Colon (tissue), 2 donors: ENCODE results near the gene CCL19.

Experiments
- FAIRE-seq: peaks from 2 replicates; lab custom pipeline; 2012; peaks lifted over from hg19 to GRCh38; lab: Jason Lieb, UNC
- donor health status: control.
- donor health status: control.

Gene CCL19

DNA sequence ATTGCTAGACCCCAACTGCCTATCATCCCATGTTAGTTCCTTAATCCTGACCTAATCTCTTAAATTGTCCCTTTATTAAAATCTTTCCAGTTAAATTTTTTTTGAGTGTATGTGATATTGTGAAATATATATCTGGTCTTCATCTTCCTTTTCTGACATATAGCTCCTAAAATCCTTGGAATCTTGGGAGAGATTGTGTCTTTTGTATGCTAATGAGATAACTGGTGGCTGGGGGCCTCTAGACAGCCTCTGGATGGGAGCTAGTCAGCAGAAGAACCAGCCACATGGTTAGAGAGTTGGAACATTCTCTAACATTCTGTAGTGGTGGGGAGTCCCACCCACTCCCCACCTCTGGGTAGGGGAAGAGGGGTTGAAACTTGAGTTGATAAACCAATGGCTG is 3.7 kb upstream of the CCL19 start:
- FAIRE-seq = no peak

DNA sequence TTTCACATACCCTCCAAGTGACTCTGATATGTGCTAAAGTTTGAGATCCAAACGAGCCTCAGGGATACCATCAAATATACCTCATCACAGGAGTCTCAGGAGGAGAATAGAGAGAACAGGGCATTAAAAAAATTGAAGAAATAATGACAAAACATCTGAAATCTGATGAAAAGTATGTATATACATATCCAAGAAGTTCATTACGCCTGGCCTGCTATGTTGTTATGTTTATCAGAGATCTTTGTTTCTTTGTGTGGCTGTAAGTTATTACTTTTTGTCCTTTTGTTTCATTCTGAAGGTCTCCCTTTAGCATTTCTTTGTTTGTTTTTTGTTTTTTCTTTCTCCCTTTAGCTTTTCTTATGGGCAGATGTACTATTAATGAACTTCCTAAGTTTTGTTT is 2.5 kb upstream of the CCL19 start:
- FAIRE-seq = no peak

GRCh38 chr9:34691936-34692315 is 850 bp upstream of the CCL19 start:
- FAIRE-seq = no peak

DNA sequence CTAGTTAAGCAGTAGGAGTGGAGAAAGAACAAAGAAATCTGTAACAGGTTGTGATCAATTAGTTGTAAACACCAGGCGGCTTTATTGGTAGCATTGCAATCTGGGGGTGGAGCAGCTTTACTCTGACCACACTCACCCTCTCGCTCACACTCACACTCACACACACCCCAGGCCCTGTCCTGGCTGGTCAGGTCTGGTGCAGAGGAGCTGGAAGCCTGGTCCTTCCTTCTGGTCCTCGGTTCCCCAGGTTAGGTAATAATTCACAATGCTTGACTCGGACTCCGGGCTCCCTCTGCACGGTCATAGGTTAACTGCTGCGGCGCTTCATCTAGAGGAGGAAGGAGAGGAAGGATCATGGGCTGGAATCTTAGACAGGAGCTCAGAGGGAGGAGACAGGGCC is 1.6 kb downstream of the CCL19 start:
- FAIRE-seq = no peak

- FAIRE-seq = no peak
These were observed 2.0 kb downstream of the CCL19 start for GRCh38 chr9:34689116-34689470.

- no peak for FAIRE-seq
These were observed 2.6 kb downstream of the CCL19 start for GRCh38 chr9:34688329-34689115.

- no peak for FAIRE-seq
These were observed 3.6 kb downstream of the CCL19 start for GRCh38 chr9:34687276-34688030.

DNA sequence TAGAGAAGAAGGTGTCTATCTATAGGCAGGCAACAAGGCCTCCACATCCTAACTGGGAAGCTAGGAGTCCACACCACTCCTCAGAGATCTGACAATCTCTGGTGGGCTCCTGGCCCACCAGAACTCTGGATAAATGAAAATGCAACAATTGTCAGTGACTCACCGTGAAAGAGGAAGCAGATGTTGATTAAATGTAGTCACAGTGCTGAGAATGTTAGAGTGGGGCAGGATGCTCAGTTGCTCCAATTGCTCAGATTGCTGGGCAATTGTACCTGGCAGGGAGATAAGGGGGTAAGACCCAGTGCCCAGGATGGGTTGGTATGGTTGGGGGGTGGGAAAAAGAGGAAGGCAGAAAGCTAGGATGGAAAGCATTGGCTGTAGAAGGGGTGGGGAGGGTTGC is 4.3 kb downstream of the CCL19 start:
- no peak for FAIRE-seq

GRCh38 chr9:34686231-34686630 is 4.8 kb downstream of the CCL19 start:
- no peak for FAIRE-seq

DNA sequence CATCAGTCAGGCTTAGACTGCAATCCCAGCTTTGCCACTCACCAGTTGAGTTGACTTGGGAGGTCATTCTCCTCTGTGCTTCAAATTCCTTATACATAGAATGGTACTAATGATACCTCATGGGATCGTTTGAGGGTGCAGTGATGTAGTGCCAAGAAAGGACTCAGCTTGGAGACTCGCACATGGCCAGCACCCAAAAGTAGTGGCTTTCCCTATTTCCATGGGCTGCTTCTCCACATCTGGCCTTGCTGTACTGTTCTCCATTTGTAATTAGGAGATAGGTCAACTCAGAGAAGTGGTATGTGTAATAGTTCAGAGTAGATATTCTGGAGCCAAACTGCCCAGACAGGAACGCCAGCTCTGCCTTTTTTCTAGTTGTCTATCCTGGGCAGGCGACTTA is 5.5 kb downstream of the CCL19 start:
- FAIRE-seq = no peak

DNA sequence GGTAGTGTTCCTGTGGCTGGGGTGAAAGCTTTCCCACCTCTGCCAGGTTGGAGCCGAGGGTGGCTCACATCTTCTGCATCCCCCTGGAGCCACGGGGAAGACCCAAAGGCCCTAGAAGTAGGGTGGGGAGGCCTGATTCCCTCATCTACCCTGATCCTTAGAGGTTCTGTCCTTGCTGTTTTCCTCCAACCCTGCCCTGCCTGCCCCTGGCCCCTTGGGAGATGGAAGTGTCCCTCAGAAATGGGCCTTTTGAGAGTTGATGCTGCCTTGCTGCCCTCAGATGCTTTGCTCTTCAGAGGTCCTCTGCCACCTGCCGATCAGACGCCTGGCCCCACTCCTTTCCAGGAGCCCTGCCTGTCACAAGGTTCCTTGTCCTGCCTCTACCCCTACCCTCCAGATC is 6.3 kb downstream of the CCL19 start:
- FAIRE-seq = no peak

- no peak for FAIRE-seq
These were observed 6.9 kb downstream of the CCL19 start for GRCh38 chr9:34684145-34684544.

DNA sequence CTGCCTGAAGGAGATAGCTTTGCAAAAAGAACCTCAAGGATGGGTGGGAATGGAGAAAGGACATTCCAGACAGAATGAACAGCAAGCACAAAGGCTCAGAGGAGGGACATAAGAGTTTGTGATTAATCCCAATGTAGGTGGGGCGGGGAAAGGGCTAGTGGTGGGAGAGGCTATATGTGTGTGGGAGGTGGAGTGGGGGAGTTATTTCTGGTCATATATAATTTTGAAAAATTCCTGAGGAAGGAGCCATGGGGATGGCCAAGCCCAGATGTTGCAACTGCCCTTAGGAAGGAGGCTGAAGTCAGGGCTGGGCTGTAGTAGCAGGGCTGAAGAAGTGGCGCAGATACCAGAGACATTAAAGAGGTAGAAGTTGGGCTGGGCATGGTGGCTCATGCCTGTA is 15.2 kb downstream of the CCL19 start:
- FAIRE-seq = no peak

- no peak for FAIRE-seq
These were observed 15.9 kb downstream of the CCL19 start for GRCh38 chr9:34675048-34675714.

GRCh38 chr9:34674440-34674839 is 16.6 kb downstream of the CCL19 start:
- no peak for FAIRE-seq

GRCh38 chr9:34671307-34671706 is 19.8 kb downstream of the CCL19 start:
- no peak for FAIRE-seq

DNA sequence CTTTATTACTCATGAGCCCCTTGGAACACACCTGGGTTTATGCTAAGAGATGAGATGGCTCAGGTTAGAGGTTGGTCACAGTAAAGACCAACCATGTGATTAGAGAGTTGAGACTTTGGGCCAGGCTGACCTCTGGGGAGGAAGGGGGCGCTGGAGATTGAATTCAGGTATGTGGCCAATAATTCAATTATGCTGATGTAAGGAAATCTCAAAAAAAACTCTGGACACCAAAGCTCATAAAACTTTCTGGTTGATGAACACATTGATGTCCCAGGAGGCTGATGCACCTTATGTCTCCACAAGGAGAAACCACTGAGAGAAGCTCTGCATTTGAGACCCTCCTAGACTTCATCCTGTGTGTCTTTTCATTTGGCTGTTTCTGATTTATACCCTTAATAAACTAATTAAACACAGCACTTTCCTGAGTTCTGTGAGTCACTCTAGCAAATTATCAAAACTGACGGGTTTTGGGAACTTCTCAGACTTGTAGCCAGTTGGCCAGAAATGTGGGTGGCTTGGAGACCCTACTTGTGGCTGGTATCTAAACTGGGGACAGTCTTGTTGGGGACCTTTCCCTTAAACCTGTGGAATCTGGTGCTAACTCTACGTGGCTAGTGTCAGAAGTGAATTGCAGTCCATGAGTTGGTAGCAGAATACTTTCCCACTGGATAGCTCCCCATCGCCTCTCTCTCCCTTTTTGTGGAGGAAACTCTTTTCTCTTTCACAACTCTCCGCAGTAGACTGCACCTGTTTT is 21.1 kb downstream of the CCL19 start:
- FAIRE-seq = no peak

DNA sequence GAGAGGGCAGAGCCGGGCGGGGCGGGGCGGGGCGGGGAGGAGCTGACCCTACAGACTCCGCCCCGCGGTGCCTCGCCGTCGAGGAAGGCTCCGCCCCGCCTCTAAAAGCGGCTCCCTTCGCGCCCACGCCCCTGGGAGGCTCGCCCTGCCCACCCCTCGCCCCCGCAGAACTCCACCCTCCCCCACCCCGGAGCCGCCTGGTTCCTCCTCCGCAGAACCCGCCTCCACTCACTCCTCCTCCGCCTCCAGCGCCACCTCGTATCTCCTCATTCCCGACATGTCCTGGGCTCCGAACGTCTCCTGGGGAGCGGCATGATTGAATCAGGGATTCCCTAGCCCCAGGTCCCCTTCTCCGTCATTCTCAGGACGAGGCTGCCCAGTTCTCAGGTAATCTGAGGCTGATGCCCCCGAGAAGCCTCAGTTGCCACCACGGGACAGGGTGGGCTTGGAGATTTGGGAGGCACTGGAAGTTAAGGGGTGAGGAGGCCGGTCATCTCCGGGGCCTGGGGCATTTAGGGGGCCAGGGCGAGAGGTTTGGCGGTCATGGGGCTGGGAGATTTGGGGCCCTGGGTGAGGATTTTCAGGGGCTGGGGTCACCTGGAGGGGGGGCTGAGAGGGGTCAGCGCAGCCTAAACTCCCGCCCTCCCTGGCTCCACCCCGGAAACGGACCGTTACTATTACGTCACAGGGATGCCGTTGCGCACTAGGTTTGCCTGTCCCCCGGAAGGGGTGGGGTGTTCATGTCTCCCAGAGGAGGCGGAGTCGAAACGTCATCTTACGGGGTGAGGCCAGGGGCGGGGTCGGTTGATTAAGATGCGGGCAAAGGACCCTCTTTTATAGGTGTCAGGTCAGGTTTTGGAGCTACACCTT is 25.5 kb downstream of the CCL19 start:
- no peak for FAIRE-seq

DNA sequence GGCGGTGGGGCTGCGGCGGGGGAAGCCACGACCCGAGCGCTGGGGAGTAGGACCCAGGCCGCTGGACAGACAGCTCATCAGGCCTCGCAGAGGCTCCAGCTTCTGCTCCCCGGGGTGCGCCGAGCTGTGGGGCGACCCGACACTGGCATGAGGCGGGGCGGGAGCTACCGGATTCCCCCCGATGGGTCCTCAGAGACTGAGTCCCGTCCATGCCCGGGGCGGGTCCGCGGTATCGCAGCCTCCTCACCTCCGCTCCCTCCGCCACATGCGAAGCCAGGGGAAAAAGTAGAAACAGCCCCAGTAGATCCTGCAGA is 26.1 kb downstream of the CCL19 start:
- no peak for FAIRE-seq

- no peak for FAIRE-seq
These were observed 26.6 kb downstream of the CCL19 start for GRCh38 chr9:34664281-34665066.

- FAIRE-seq = no peak
These were observed 27.8 kb downstream of the CCL19 start for GRCh38 chr9:34663303-34663605.
